GM18873 (cell line): Measurements from ENCODE around the gene PRPF39.
A peak's percentile ranks its signal among the peaks of the same experiment; 100 is the strongest.
"Not testable (repeated sequence)": the region's sequence is repeated elsewhere in the genome, so short reads cannot be mapped to it uniquely, and the experiment has no call there.

ENCODE experiments used
- ATAC-seq: cut with Tn5 transposase; IDR thresholded peaks from one replicate; pipeline ENCODE4 v1.9.1; 2021; ENCODE audit warnings: mild to moderate bottlenecking, moderate library complexity, moderate number of reproducible peaks; ENCODE audit not compliant: unreplicated experiment, low FRiP score

The PRPF39 gene

GRCh38 chr14:45135659-45136395 is 51.9 kb downstream of the PRPF39 start, which contains the start of gene FANCM:
FANCM (plus strand) TSS chr14:45135930; CDS start chr14:45136032, 102 bp downstream.
- ATAC-seq: peak; percentile 47

- no peak for ATAC-seq
Observed at GRCh38 chr14:45136399-45136798, 52.5 kb downstream of the PRPF39 start.

GRCh38 chr14:45140661-45141187 is 56.8 kb downstream of the PRPF39 start:
- no peak for ATAC-seq

- ATAC-seq: not testable (repeated sequence)
Observed at GRCh38 chr14:45142083-45142482, 58.2 kb downstream of the PRPF39 start.

GRCh38 chr14:45144658-45145057 is 60.7 kb downstream of the PRPF39 start:
- ATAC-seq: no peak

- ATAC-seq: no peak
Observed at GRCh38 chr14:45145214-45145613, 61.3 kb downstream of the PRPF39 start.

GRCh38 chr14:45149602-45150001 is 65.7 kb downstream of the PRPF39 start:
- ATAC-seq: no peak

- ATAC-seq: no peak
Observed at GRCh38 chr14:45150386-45150890, 66.5 kb downstream of the PRPF39 start.

- ATAC-seq: peak; percentile 58
Observed at GRCh38 chr14:45156067-45156466, 72.2 kb downstream of the PRPF39 start.
